CD4-positive, alpha-beta T cell treated with Interleukin-2 at 100 ng/mL for 4 hours (primary cell): ENCODE measurements around the gene SRXN1.

Experiments
- DNase-seq: peaks from one replicate; pipeline ENCODE4 v3.0.0-alpha.2; 2020; ENCODE audit warnings: low spot score

Gene SRXN1

GRCh38 chr20:607476-607875 is 45.5 kb downstream of the SRXN1 start:
- no peak for DNase-seq

GRCh38 chr20:605237-605636 is 47.8 kb downstream of the SRXN1 start:
- no peak for DNase-seq

GRCh38 chr20:603116-603640 is 49.8 kb downstream of the SRXN1 start:
- DNase-seq = no peak

- DNase-seq = no peak
These were observed 50.7 kb downstream of the SRXN1 start for GRCh38 chr20:602111-602970.

GRCh38 chr20:600736-601135 is 52.3 kb downstream of the SRXN1 start:
- no peak for DNase-seq

GRCh38 chr20:600141-600540 is 52.9 kb downstream of the SRXN1 start:
- DNase-seq = no peak

GRCh38 chr20:598133-598850 is 54.7 kb downstream of the SRXN1 start:
- no peak for DNase-seq

- no peak for DNase-seq
These were observed 55.4 kb downstream of the SRXN1 start for GRCh38 chr20:597560-597959.
